COLO668 (cell line): ENCODE data around the gene LTB4R.
A peak's percentile ranks its signal among the peaks of the same experiment; 100 is the strongest.

Experiments used
- DNase-seq: peaks from one replicate; lab custom pipeline; 2025; ENCODE audit not compliant: unreplicated experiment; lab: John Stamatoyannopoulos, UW

Gene LTB4R

DNA sequence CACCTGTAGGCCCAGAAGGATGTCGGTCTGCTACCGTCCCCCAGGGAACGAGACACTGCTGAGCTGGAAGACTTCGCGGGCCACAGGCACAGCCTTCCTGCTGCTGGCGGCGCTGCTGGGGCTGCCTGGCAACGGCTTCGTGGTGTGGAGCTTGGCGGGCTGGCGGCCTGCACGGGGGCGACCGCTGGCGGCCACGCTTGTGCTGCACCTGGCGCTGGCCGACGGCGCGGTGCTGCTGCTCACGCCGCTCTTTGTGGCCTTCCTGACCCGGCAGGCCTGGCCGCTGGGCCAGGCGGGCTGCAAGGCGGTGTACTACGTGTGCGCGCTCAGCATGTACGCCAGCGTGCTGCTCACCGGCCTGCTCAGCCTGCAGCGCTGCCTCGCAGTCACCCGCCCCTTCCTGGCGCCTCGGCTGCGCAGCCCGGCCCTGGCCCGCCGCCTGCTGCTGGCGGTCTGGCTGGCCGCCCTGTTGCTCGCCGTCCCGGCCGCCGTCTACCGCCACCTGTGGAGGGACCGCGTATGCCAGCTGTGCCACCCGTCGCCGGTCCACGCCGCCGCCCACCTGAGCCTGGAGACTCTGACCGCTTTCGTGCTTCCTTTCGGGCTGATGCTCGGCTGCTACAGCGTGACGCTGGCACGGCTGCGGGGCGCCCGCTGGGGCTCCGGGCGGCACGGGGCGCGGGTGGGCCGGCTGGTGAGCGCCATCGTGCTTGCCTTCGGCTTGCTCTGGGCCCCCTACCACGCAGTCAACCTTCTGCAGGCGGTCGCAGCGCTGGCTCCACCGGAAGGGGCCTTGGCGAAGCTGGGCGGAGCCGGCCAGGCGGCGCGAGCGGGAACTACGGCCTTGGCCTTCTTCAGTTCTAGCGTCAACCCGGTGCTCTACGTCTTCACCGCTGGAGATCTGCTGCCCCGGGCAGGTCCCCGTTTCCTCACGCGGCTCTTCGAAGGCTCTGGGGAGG, at the start of gene LTB4R:
TSS of gene LTB4R (plus strand) at position 857 of the 959 bp plus-strand sequence. CDS start 4,150 bp downstream, outside the sequence.
- DNase-seq, result peak; percentile 88

GRCh38 chr14:24261969-24262327, 49.4 kb upstream of the LTB4R start:
- no peak for DNase-seq

GRCh38 chr14:24262821-24263733, 48.2 kb upstream of the LTB4R start, which contains the start of gene TGM1:
Gene TGM1, minus strand, starts transcription at chr14:24263177. Its CDS starts 825 bp downstream, at chr14:24262352.
- no peak for DNase-seq

- no peak for DNase-seq
Measured at GRCh38 chr14:24263848-24264247, 47.5 kb upstream of the LTB4R start.

- DNase-seq, result no peak
Measured at GRCh38 chr14:24264298-24264697, 47.0 kb upstream of the LTB4R start.

DNA sequence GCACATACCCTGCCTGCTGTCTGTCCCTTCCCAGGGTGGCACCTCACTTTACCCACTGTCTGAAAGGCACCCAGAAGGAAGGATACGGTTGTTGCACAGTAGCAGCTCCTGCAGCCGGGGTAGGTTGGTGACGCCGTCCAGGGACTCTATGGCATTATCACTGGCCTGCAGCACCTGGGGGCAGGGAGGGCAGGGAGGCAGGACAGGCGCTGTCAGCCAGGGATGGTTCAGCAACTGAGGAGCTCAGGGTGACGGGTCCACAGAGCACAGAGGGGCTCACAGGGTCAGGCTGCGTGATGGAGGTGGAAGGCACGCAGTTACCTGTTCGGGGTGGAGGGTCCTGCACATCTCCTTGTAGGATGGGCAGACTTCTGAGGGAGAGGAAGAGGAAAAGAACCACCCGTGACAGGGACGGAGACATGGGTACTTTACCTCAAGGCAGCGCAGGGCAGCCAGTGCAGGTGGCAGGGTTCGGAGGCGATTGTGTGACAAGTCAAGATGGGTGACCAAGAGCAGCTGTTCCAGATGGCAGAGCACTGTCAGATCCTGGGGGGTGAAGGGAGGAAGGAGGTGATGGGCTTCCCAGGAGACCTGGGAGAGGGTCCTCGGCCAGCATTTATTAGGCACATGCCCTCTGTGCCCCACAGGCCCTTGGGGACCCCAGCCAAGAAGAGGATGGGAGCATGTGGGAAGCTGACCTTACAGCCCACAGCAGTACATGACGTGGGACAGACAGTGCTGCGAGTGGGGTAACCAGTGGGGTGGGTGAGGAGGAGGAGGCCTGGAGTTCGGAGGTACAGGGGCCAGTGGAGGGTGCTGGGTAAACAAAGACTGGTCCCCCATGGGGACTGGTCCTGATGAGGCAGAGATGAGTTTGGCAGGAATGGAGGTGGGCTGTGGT, 44.7 kb upstream of the LTB4R start:
- DNase-seq, result no peak

DNA sequence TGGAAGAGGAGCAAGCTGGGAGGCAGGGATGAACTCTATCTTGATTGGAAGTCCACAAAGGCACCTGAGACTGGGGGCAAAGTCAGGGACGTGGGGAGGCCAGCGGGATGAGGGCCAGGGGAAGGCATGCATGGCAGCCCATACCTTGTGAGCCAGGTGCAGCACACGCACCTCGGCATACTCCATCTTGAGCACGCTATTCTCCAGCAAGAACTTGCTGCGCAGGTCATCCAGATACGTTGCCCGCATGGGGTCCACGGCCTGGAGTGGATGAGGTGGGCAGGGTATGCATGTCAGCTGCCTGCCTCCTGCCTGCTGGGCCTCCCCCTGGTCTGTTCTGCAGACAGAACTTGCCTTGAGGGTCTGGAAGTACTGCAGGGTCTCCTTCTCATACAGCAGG, 43.8 kb upstream of the LTB4R start:
- DNase-seq, result no peak

GRCh38 chr14:24268225-24268624, 43.1 kb upstream of the LTB4R start:
- no peak for DNase-seq

DNA sequence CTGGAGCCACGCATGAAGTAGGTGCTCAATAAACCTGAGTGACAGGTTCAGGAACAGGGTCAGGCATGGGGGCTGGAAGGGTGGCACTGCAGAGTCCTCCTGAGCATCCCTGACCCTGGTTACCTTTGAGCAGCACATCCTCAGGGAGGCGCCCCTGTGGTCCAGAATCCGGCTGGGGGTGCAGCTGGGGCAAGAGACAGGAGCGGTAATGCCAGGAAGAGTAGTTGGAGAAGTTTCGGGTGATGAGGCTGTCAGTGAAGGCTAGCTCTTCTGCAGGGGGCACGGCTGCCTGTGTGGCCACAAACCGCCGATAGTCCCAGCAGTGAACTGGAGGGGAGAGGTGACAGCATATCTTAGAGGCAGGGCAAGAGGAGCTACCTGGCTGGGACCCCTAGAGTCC, 41.9 kb upstream of the LTB4R start:
- no peak for DNase-seq

DNA sequence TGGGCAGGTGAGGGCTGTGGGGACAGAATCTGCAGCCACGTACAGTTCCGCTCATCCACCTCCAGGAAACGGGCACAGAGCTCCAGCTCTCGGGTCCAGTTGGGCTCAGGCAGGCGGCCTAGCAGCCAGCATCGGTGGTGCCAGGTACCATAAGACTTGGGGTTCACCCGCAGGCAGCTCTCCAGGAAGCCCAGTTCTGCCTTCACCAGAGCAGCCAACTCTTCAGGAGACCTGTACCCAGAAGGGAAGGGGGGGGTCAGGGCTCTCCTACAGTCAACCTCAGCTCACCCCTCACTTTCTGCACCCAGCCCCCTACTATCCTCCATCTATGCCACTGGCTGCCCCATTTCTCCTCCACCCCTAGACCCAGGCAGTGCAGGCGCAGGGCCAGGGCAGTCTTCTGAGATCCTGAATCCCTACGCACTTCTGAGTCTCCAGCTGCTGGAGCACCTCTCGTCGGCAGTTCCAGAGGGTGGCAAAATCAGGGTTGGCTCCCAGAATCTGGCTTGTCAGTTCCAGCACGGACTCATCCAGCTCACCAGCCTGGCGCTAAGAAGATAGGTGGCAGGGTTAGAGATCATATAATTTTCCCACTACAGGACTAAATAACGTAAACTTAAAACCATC, 41.3 kb upstream of the LTB4R start:
- no peak for DNase-seq

- DNase-seq, result no peak
Measured at GRCh38 chr14:24270537-24271133, 40.7 kb upstream of the LTB4R start.

DNA sequence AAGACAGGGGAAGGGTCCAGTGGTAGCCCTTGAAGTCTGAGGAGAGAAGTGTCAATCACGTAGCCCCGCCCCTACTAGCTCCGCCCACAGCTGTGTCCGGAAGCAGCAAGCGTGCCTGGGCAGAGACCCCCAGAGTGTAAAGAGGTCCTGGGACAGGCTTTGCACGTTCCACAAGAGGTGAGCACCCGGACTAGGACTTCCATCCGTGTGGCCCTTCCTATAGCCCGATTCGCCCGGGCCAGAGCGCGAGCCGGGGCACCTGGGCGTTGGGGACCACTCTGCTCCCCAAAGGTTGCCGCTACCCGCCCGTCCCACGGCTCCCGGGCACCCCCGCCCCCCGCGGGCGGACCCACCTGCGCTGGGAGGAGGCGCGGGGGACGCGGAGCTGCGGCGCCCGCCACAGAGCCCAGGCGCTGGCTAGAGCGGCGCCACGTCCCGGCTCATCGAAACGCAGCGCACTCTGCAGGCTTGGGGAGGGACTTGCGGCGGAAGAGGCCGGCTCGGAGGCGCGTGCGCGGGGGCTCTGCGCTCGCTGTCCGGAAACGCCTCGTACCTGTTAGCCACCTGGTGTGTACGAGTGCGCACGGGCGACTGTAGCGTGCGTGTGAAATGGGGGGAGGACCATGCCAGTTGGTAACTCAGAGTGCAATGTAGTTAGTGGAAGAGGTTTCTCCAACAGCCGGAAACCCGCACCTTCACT, 40.0 kb upstream of the LTB4R start, which contains the start of gene RABGGTA:
TSS of gene RABGGTA (minus strand) at position 464 of the 700 bp plus-strand sequence. CDS start 482 bp downstream, outside the sequence.
- peak; percentile 98 for DNase-seq

DNA sequence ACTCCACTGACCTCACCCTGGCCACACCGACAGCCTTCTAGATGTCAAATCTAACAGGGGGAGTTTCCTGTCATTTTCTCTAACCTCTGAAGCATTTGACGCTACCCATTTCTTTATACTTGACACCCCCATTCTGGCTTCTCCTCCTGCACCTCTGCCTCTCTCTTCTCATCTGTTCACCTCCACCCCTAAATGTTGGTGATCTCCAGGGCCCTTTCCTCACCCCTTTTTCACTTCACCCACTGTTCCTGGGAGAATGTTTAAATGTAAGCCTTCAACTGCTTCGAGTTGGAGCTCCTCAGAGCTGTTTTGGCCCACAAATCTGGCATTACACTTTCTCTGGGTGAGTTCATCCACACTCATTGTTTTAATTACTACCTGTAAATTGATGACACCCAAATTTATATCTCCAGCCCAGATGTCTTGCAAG, 39.5 kb upstream of the LTB4R start:
- no peak for DNase-seq

DNA sequence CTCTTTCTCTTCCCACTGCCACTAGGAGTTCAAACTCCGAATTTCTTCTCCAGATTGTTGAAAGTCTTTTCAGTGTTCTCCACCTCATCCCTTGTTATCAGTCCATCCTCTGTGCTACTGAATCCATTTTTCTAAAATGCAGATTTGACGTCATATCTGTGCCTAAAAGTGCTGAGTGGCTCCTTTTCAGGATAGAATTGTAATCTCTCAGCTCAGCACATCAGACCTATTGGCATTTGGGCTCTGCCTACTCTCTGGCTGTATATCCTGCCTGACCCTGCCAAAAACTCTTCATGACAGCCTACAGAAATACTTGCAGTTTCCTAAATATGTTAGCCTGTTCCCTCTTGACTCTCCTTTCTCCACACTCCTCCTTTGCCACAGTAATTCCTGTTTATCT, 38.8 kb upstream of the LTB4R start:
- no peak for DNase-seq

DNA sequence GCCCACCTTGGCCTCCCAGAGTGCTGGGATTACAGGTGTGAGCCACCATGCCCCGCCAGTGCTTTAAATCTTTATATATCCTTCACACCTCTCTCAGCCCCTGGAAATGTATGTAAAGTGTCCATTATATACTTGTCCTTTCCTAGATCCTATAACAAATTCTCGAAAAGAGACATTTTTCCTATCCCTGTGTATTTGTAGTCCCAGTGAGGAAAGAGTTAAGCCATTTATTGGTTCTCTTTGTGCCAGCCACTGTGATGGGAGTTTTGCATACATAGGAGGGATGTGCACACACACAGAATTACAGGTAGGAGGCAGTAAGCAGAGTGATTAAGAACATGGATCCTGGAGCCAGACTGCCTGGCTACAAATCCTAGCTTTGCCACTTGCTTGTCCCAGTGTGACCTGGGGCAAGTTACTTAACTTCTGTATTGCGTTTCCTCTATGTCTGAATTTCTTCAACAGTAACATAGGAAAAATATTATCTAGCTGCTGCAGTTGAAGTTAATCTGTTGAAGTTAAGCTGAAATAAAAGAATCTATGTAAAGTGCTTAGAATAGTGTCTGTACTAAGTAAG, 37.8 kb upstream of the LTB4R start:
- no peak for DNase-seq

GRCh38 chr14:24274101-24274543, 37.2 kb upstream of the LTB4R start:
- DNase-seq, result no peak

GRCh38 chr14:24277071-24277470, 34.2 kb upstream of the LTB4R start:
- no peak for DNase-seq

DNA sequence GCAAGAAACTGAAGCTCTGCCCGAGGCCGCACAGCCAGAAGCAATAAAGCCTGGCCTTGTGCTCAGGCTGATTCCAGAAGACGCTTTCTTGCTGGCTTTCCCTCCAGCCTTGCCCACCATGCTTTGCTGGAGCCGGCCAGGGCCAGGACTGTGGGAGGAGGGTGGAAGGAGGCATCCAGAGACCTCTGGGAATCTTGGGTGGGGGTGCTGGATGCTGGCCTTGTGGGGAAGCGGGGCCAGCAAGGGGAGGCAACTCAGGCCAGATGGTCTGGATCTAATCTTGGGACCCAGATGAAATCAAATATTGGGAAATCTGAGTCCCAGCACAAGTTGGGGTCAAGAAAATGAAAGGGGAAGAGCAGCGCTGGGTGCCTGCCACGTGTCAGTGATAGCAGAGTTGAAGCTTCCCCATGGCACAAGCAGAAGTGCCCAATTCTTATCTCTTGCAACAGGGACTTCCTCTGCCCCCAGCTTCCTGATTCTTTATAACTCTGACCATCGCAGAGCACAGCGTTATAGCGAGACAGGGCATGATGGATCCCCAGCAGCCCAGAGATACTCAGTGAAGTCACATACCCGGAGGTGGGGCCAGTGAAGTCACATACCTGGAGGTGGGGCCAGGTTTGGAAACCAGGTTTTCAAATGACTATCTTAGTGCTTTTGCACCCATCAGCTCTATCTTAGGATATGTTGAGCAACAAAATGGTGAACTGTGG, 33.5 kb upstream of the LTB4R start:
- no peak for DNase-seq
